Lower leg skin (tissue), 3 donors: ENCODE results near the gene SLC26A11.

Experiments
- POLR2A ChIP-seq, 2 donors: fragments of 450-650 bp; IDR thresholded peaks; one replicate each; pipeline ENCODE4 v1.6.1; 2016 to 2017; ENCODE audit warnings: antibody characterized with exemption in 2 of 2, mild to moderate bottlenecking in 1 of 2, moderate library complexity in 1 of 2
- TF ChIP-seq, protein P1 (sequence below), 3 donors: fragments of 450-650 bp; IDR thresholded peaks; one replicate each; pipeline ENCODE4 v1.5.1; 2016; ENCODE audit warnings: antibody characterized with exemption in 3 of 3, mild to moderate bottlenecking in 3 of 3, moderate library complexity in 2 of 3

DNA sequence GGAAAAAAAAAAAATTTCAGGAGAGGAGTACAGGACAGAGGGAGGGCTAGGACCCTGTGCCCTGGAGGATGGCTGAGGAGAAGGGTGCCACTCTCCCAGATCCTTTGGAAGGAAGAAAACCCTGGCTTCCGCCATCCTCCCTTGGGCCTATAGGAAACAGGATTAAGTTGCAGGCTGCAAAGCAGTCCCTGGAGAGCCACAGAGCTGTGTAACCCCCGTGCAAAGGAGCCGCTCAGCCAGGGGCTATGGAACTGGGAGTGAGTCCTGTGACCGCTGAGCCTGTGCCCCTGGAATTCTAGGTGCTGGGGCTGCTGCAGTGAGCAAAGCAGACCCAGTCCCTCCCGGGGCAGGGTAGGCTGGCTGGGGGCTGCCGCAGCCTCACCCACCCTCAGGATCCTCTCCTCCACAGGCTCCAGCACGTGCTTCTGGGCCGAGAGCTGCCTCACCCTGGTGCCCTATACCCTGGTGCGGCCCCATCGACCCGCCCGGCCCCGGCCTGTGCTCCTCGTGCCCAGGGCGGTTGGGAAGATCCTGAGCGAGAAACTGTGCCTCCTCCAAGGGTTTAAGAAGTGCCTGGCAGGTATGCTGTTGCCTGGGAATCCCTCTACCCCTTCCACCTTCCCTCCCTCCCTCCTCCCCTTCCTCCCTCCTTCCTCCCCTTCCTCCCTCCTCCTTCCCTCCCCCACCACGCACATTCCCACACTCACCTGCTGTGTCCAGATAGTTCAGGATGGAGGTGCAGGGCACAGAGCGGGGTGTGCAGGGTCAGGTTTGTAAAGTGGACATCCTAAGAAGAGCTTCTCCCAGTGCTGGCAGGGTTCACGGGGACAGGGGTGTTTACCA lies 15.4 kb upstream of the SLC26A11 start:
- TF ChIP-seq, protein P1, sequence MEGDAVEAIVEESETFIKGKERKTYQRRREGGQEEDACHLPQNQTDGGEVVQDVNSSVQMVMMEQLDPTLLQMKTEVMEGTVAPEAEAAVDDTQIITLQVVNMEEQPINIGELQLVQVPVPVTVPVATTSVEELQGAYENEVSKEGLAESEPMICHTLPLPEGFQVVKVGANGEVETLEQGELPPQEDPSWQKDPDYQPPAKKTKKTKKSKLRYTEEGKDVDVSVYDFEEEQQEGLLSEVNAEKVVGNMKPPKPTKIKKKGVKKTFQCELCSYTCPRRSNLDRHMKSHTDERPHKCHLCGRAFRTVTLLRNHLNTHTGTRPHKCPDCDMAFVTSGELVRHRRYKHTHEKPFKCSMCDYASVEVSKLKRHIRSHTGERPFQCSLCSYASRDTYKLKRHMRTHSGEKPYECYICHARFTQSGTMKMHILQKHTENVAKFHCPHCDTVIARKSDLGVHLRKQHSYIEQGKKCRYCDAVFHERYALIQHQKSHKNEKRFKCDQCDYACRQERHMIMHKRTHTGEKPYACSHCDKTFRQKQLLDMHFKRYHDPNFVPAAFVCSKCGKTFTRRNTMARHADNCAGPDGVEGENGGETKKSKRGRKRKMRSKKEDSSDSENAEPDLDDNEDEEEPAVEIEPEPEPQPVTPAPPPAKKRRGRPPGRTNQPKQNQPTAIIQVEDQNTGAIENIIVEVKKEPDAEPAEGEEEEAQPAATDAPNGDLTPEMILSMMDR (IDR thresholded peaks at IDR 0.05): no peak
- no peak for TF ChIP-seq POLR2A (IDR thresholded peaks at IDR 0.05)
